D341Med (cell line): ENCODE measurements around the gene KAT6B.
"Not testable (repeated sequence)": the region's sequence is repeated elsewhere in the genome, so short reads cannot be mapped to it uniquely, and the experiment has no call there.

ENCODE experiments used
- DNase-seq: peaks from one replicate; pipeline ENCODE4 v3.0.0; 2012; ENCODE audit warnings: low spot score

Gene KAT6B

GRCh38 chr10:74826142-74827044 lies at the start of gene KAT6B:
TSS of gene KAT6B (plus strand) at chr10:74826600. CDS start at chr10:74842858, 16,258 bp downstream.
- peak; percentile 86 for DNase-seq

GRCh38 chr10:74778436-74779094 lies 47.8 kb upstream of the KAT6B start:
- no peak for DNase-seq

DNA sequence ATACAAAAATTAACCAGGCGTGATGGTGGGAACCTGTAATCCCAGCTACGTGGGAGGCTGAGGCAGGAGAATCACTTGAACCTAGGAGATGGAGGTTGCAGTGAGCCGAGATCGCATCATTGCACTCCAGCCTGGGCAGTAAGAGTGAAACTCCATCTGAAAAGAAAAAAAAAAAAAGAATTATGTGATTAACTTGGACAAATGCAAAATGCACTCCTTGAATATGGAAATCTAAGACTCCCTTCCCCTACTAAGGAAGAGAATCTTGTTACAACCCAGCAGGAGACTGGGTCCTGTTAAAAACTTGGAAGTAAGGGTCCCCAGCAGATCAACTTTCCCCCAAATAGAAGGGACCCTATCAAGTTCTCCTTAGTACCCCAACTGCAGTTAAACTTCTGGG lies 44.5 kb upstream of the KAT6B start:
- DNase-seq, result not testable (repeated sequence)

GRCh38 chr10:74784462-74784861 lies 41.9 kb upstream of the KAT6B start:
- no peak for DNase-seq

GRCh38 chr10:74786126-74786525 lies 40.3 kb upstream of the KAT6B start:
- no peak for DNase-seq

DNA sequence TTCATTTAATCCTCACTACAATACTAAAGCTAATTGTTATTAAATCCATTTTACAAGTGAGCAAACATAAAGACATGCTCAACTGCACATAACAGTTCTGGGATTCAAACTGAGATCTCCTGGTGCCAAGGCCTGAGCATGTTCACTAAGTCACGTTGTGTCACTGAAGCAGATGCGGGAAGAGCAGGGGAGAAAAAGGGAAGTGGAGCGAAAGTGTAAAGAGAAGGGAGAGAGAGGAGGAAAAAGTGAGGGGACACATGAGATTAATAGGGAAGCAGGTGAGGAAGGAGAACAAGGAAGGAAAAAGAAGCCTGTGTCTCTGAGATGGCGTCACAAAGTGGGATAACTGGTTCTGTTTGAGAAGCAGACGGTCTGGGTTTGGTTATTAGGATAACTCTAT lies 38.9 kb upstream of the KAT6B start:
- DNase-seq, result no peak

DNA sequence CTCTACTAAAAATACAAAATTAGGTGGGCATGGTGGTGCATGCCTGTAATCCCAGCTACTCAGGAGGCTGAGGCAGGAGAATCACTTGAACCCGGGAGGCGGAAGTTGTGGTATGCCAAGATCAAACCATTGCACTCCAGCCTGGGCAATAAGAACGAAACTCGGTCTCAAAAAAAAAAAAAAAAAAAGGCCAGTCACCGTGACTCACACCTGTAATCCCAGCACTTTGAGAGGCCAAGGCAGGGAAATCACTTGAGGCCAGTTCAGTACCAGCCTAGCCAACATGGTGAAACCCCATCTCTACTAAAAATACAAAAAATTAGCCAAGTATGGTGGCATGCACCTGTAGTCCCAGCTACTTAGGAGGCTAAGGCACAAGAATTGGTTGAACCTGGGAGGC lies 34.4 kb upstream of the KAT6B start:
- DNase-seq, result not testable (repeated sequence)

DNA sequence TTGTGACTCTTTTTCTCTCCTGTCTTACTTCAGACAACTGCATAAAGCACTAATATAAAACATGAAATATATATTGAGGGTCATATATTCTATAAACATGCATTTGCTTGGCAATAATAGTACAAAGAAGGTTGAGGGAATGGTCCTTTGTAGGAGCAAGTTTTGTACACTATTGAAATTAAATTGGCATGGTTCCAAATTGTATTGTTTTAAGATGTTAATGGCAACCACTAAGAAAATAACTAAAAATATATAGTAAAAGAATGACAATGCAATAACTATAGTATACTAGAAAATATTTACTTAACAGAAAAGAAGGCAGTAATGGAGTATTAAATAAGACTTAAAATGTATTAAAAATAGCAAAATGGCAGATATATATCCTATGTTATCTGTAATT lies 33.7 kb upstream of the KAT6B start:
- no peak for DNase-seq

- DNase-seq, result not testable (repeated sequence)
Observed at GRCh38 chr10:74793240-74793639, 33.2 kb upstream of the KAT6B start.

DNA sequence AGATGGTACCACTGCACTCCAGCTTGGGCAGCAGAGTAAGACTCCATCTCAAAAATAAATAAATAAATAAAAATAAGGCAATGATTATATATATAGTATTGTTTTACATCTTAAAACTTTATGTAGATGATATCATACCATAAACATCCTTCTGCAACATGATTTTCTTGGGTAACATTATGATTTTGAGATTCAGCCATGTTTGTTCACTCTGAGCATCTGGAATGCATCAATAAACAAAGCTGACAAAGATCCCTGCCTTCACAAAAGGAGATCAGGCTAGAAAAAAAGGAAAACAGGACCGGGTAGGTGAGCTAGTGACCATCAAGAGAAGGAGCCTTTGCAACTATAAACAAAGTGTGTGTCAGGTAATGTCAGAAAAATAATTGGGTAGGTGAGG lies 31.9 kb upstream of the KAT6B start:
- no peak for DNase-seq

DNA sequence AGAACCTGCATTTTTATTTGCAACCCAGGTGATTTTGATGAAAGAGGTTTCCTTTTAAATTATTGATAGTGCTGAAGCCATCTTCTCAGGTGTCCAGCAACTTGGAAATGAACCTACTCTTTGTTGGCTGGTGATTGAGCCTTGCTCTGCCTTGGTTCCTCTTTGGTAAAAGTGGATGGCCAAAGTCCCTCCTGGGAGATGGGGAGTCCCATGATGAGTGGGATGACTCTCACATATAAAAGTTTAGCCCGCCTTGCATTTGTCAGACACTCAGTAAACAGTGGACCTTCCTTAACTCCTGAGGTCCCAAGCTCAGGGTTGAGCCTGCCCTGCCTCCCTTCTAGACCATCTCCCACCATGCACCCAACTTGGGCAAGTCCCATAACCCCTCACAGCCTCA lies 28.9 kb upstream of the KAT6B start:
- no peak for DNase-seq

DNA sequence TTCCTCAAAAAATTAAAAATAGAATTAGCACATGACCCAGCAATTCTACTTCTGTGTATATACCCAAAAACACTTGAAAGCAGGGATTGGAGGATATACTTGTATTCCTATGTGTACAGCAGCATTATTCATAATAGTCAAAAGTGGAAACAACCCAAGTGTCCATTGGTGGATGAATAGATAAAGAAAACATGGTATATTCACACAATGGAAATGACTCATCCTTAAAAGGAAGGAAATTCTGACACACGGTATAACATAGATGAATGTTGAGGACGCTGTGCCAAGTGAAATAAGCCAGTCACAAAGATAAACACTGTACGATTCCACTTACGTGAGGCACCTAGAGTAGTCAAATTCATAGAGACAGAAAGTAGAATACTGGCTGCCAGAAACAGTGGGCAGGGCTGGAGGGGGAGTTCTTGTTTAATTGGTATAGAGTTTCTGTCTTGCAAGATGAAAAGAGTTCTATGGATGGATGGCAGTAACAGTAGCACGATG lies 26.6 kb upstream of the KAT6B start:
- no peak for DNase-seq

DNA sequence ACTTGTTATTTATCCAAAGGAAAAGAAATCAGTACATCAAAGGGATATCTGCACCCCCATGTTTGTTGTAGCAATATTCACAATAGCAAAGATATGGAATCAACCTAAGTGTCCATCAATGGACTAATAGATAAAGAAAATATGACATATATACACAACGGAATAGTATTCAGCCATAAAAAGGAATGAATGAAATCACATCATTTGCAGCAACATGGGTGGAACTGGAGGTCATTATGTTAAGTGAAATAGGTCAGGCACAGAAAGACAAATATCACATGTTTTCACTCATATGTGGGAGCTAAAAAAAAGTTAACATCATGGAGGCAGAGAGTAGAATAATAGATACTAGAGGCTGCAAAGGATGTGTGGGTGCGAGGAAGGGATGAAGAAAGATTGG lies 25.0 kb upstream of the KAT6B start:
- no peak for DNase-seq

- no peak for DNase-seq
Observed at GRCh38 chr10:74808501-74808900, 17.9 kb upstream of the KAT6B start.

DNA sequence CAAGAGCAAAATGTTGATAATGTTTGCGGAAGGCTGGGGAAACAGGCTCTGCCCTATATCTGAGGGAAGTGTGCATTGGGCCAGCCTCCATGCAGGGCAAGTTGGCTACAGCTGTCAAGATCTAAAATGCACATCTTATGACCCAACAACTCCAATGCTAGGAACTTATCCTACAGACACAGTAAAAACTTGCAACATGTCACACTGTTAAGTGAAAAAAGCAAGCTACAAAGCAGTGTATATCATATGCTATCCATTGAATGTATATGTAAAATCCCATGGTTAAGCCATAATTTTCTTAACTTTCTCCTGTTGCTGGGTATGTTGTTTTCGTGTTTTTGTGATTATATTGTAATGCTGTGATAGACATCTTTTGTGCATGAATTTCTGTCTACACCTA lies 16.3 kb upstream of the KAT6B start:
- no peak for DNase-seq

- DNase-seq, result no peak
Observed at GRCh38 chr10:74813381-74814259, 12.8 kb upstream of the KAT6B start.

DNA sequence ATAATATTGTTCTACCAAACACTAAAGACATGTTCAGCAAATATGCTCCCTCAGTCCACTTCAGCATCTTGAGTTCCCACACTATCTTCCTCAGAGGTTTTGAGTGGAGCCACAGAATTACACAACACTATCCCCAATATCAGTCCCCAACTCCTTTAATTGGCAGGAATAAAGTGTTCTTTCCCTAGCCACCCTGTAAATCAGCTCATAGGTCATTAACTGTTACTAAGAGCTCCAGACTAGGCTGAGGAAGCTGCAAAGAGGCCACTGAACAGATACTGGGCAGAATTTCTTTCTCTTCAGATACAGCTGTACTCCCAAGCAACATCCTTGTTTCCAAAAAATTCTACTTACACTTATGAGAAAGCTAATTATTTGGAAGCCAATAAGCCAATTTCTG lies 11.6 kb upstream of the KAT6B start:
- no peak for DNase-seq

DNA sequence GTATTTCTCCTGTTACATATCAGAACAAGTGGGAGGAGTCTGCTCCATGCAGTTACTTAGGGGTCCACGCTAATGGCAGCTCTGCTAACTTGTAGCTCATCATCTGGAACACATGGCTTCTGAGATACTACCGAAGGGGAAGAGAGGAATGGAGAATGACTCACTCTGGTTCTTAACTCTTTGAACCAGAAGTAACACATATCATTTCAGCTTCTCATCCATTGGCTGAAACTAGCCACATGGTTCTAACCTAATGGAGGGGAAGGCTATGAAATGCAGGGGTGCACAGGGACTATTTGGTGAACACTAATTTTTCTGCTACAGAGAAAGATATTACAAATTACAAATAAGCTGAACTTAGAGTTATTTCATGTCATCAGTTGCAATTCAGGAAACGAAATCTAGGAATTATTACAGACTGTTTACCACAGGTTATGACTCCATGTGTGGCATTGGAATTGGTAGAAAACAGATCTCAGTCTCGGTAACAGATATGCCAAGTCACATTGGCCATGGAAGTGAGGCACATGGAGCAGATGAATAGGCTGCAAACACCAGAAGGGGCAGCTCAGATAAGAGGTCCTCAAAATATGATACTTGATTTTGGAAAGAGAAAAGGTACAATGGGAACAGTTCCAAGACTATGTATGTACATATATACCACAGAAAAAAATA lies 9.4 kb upstream of the KAT6B start:
- no peak for DNase-seq

GRCh38 chr10:74821501-74821900 lies 4.9 kb upstream of the KAT6B start:
- DNase-seq, result no peak

GRCh38 chr10:74822101-74822500 lies 4.3 kb upstream of the KAT6B start:
- DNase-seq, result no peak

DNA sequence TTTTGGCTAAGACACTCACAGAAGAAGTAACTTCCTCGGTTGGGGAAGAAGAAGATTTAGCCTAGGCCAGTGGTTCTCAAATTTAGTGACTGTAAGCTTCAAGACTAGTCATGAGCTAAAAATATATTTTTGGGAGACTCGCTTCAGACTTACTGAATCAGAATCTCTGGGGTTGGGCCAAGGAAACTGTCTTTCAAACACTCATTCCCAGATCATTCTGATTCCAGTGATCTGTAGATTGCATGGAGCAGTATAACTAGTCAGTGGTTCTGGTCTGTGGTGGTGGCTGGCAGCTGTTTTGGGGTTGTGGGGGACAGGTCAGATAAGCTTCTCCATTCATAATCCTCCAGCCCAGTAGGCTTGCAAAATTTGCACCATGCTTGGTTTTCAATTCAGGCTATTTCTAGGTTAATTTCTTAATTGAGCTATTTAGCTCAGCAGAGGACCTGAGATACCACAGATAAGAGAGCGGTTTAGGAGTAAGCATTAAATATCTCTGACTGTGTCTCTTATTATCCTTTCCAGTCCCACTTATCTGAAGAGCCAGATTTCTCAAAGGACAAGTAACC lies 3.8 kb upstream of the KAT6B start:
- no peak for DNase-seq
